Right lobe of liver (tissue), 6 donors: ENCODE measurements around the gene ELAVL4. TPM values are rescaled to one million over a fixed set of nuclear protein-coding genes. Genes with fewer than 3 reads are reported as not detected.

ENCODE experiments used
- ATAC-seq, 4 donors: fragments of 200-7000 bp; cut with Tn5 transposase; one replicate each; pipeline ENCODE4 v1.9.1; 2020; ENCODE audit warnings: mild to moderate bottlenecking in 4 of 4, moderate library complexity in 4 of 4
- DNase-seq, 3 donors: peaks; one replicate each; pipeline ENCODE4 v3.0.0-alpha.2; 2020
- H3K27ac ChIP-seq, 3 donors: fragments of 200-600 bp; one replicate each; pipeline ENCODE4 v1.8.0; 2022
- H3K27me3 ChIP-seq, 2 donors: fragments of 200-600 bp; one replicate each; pipeline ENCODE4 v1.8.0; 2022
- H3K36me3 ChIP-seq, 4 donors: fragments of 200-600 bp; sonication (generic) in 1 of 4; one replicate each; pipeline versions ENCODE4 v1.5.1 to v1.8.0; 2017 to 2022; ENCODE audit warnings: control low read depth in 1 of 4
- H3K4me1 ChIP-seq, 4 donors: fragments of 200-600 bp; sonication (generic) in 1 of 4; one replicate each; pipeline versions ENCODE4 v1.5.1 to v1.8.0; 2017 to 2022; ENCODE audit warnings: control low read depth in 1 of 4
- H3K4me3 ChIP-seq, 3 donors: fragments of 200-600 bp; one replicate each; pipeline ENCODE4 v1.8.0; 2022
- H3K9me3 ChIP-seq, 4 donors: fragments of 200-600 bp; sonication (generic) in 1 of 4; one replicate each; pipeline versions ENCODE4 v1.5.1 to v1.8.0; 2017 to 2022; ENCODE audit warnings: control low read depth in 1 of 4
- CTCF ChIP-seq, 4 donors: fragments of 200-600 bp in 3 of 4; fragments of 450-650 bp in 1 of 4; IDR thresholded peaks; one replicate each; pipeline versions ENCODE4 v1.5.1 to v1.8.0; 2016 to 2022; ENCODE audit warnings: antibody characterized with exemption in 4 of 4, mild to moderate bottlenecking in 2 of 4
- POLR2A ChIP-seq: fragments of 450-650 bp; IDR thresholded peaks from one replicate; pipeline ENCODE4 v1.6.1; 2017; ENCODE audit warnings: antibody characterized with exemption, mild to moderate bottlenecking
- WGBS: methylation state at CpG from one replicate; pipeline ENCODE4 v1.1.6; 2018; ENCODE audit warnings: low coverage, low lambda C conversion rate; ENCODE audit not compliant: insufficient coverage; ENCODE audit errors: missing lambda C conversion rate; 5-methylcytosine and 5-hydroxymethylcytosine counted together
- intact Hi-C, 2 donors: fragments of 100-400 bp; cut with DNase I; formaldehyde crosslinking; loops; one replicate each; pipeline versions ENCODE4 v1.11.2 to v1.14.1; 2022
- long read RNA-seq: library from polyadenylated mRNA; unstranded; transcript quantifications from one replicate; pipeline ENCODE4 v2.0.0, GENCODE V29; 2019
- total RNA-seq, 6 experiments: library from RNA; depleted of rRNA in 2 of 6; stranded (reverse); fragments of >200 nt in 2 of 6; fragmentation: NEBNext Ultra II Directional in 3 of 6; extraction: Animal tissue kit (Norgen Biotek cat#: 25700) in 3 of 6; gene quantifications; one replicate each; pipeline versions ENCODE4 v1.1.0 to v1.2.4, GENCODE V29; 2016 to 2023
- donor health status: DM: no; HTN: yes; CAD: no.
- donor health status: DM: no; HTN: no; CAD: no.
- donor health status: DM: no; HTN: no; CAD: no.
- donor health status: DM: no; HTN: yes; CAD: no.
- donor health status: DM: no; HTN: yes; CAD: no.

Gene ELAVL4
- under 1 TPM in 3 of 6 experiments, not detected in 3; 0.19 to 0.66 (median 0.37) TPM for total RNA-seq
- long read RNA-seq: 0 reads

GRCh38 chr1:50108497-50109059 is at the start of gene ELAVL4:
ELAVL4 (plus strand) TSS chr1:50108920; CDS start chr1:50109190, 270 bp downstream.
- H3K27me3 ChIP-seq: peaks cover 3 to 6% of the 10 kb centered on the region in 2 donors
- no peak within 1 kb of the TSS for H3K27ac ChIP-seq
- no peaks in the 10 kb centered on the region for H3K9me3 ChIP-seq
- H3K4me1 ChIP-seq: no peaks in the 10 kb centered on the region
- no peak within 1 kb of the TSS for H3K4me3 ChIP-seq
- 36% methylated on average over 10 of the region's 11 CpGs for WGBS
- no peak for TF ChIP-seq POLR2A
- ATAC-seq (no peak), DNase-seq (no peak)
- no peaks in the 10 kb centered on the region for H3K36me3 ChIP-seq
- intact Hi-C loops: no loop called here

- intact Hi-C loops: no loop called here
- H3K36me3 ChIP-seq: no peaks in the 10 kb centered on the region
- no peaks in the 10 kb centered on the region for H3K9me3 ChIP-seq
- H3K27ac ChIP-seq: no peak overlapping the region
- TF ChIP-seq CTCF (IDR thresholded peaks at IDR 0.05) (no peak), POLR2A (no peak)
- no peaks in the 10 kb centered on the region for H3K27me3 ChIP-seq
- H3K4me1 ChIP-seq: no peaks in the 10 kb centered on the region
- ATAC-seq: no peak
- no peak for DNase-seq
- 47% methylated on average over 3 of the region's 3 CpGs for WGBS
- H3K4me3 ChIP-seq: no peak overlapping the region
Measured at GRCh38 chr1:50060279-50060678, 48.4 kb upstream of the ELAVL4 start.

GRCh38 chr1:50066806-50067205 is 41.9 kb upstream of the ELAVL4 start:
- H3K9me3 ChIP-seq: no peaks in the 10 kb centered on the region

GRCh38 chr1:50074931-50075330 is 33.8 kb upstream of the ELAVL4 start:
- no peaks in the 10 kb centered on the region for H3K4me1 ChIP-seq
- intact Hi-C loops: no loop called here
- H3K36me3 ChIP-seq: no peaks in the 10 kb centered on the region
- no peaks in the 10 kb centered on the region for H3K9me3 ChIP-seq
- TF ChIP-seq POLR2A (no peak), CTCF (IDR thresholded peaks at IDR 0.05) (no peak)
- no peak for DNase-seq
- WGBS: 43% methylated on average over 2 of the region's 2 CpGs
- no peaks in the 10 kb centered on the region for H3K27me3 ChIP-seq
- no peak overlapping the region for H3K4me3 ChIP-seq
- no peak overlapping the region for H3K27ac ChIP-seq
- ATAC-seq: no peak

More at GRCh38 chr1:50066806-50067205, 41.9 kb upstream of the ELAVL4 start:
- H3K4me1 ChIP-seq: no peaks in the 10 kb centered on the region
- H3K4me3 ChIP-seq: no peak overlapping the region
- H3K36me3 ChIP-seq: no peaks in the 10 kb centered on the region
- no peak for ATAC-seq
- DNase-seq: no peak
- H3K27ac ChIP-seq: no peak overlapping the region
- intact Hi-C loops: no loop called here
- no peak for TF ChIP-seq CTCF (IDR thresholded peaks at IDR 0.05)
- no peak for TF ChIP-seq POLR2A
- H3K27me3 ChIP-seq: no peaks in the 10 kb centered on the region
- 39% methylated on average over 1 of the region's 1 CpG for WGBS

GRCh38 chr1:50077273-50077672 is 31.4 kb upstream of the ELAVL4 start:
- Histone ChIP-seq H3K9me3 (no peaks in the 10 kb centered on the region), H3K27ac (no peak overlapping the region), H3K27me3 (no peaks in the 10 kb centered on the region), H3K36me3 (no peaks in the 10 kb centered on the region), H3K4me3 (no peak overlapping the region), H3K4me1 (no peaks in the 10 kb centered on the region)
- intact Hi-C loops: no loop called here
- WGBS: 40% methylated on average over 1 of the region's 1 CpG
- DNase-seq (no peak), ATAC-seq (no peak)
- TF ChIP-seq CTCF (IDR thresholded peaks at IDR 0.05): no peak
- TF ChIP-seq POLR2A: no peak
